ENCODE data around the gene CCL15.
"Not testable (repeated sequence)": the region's sequence is repeated elsewhere in the genome, so short reads cannot be mapped to it uniquely, and the experiment has no call there.

The CCL15 gene

GRCh38 chr17:36015895-36016294, 14.5 kb upstream of the CCL15 start:
- not testable (repeated sequence) for H3K9ac ChIP-seq (ENCODE audit: low read length); H3K4me3 ChIP-seq (ENCODE audit: low read length); DNase-seq (ENCODE audit: low read depth); H3K4me1 ChIP-seq (ENCODE audit: control insufficient read depth, insufficient read depth, low read length); H3K36me3 ChIP-seq (ENCODE audit: control insufficient read depth, insufficient read depth, low read length, severe bottlenecking)
- H3K27me3 ChIP-seq (replicated peaks; ENCODE audit: control insufficient read depth, insufficient read depth, low read length), result peaks cover 46% of the 10 kb centered on the region
- H3K9me3 ChIP-seq (ENCODE audit: control insufficient read depth, low read length), result peaks cover 15% of the 10 kb centered on the region

- Histone ChIP-seq H3K9me3 (ENCODE audit: control insufficient read depth, low read length) (peaks cover 15% of the 10 kb centered on the region), H3K27me3 (replicated peaks; ENCODE audit: control insufficient read depth, insufficient read depth, low read length) (peaks cover 53% of the 10 kb centered on the region), H3K36me3 (ENCODE audit: control insufficient read depth, insufficient read depth, low read length, severe bottlenecking) (no peaks in the 10 kb centered on the region), H3K9ac (ENCODE audit: low read length) (no peak overlapping the region), H3K4me3 (ENCODE audit: low read length) (no peak overlapping the region), H3K4me1 (ENCODE audit: control insufficient read depth, insufficient read depth, low read length) (no peaks in the 10 kb centered on the region)
- no peak for DNase-seq (ENCODE audit: low read depth)
These were observed 13.6 kb upstream of the CCL15 start for GRCh38 chr17:36014946-36015345.

GRCh38 chr17:36011201-36011600, 9.8 kb upstream of the CCL15 start:
- peaks cover 50% of the 10 kb centered on the region for H3K27me3 ChIP-seq (replicated peaks; ENCODE audit: control insufficient read depth, insufficient read depth, low read length)
- no peak overlapping the region for H3K4me3 ChIP-seq (ENCODE audit: low read length)
- H3K4me1 ChIP-seq (ENCODE audit: control insufficient read depth, insufficient read depth, low read length), result no peaks in the 10 kb centered on the region
- DNase-seq (ENCODE audit: low read depth), result no peak
- peaks cover 18% of the 10 kb centered on the region for H3K9me3 ChIP-seq (ENCODE audit: control insufficient read depth, low read length)
- H3K36me3 ChIP-seq (ENCODE audit: control insufficient read depth, insufficient read depth, low read length, severe bottlenecking), result no peaks in the 10 kb centered on the region
- no peak overlapping the region for H3K9ac ChIP-seq (ENCODE audit: low read length)

GRCh38 chr17:36008998-36009665, 7.8 kb upstream of the CCL15 start:
- H3K36me3 ChIP-seq (ENCODE audit: control insufficient read depth, insufficient read depth, low read length, severe bottlenecking), result no peaks in the 10 kb centered on the region
- DNase-seq (ENCODE audit: low read depth), result no peak
- H3K9ac ChIP-seq (ENCODE audit: low read length), result no peak overlapping the region
- no peaks in the 10 kb centered on the region for H3K4me1 ChIP-seq (ENCODE audit: control insufficient read depth, insufficient read depth, low read length)
- H3K9me3 ChIP-seq (ENCODE audit: control insufficient read depth, low read length), result peaks cover 18% of the 10 kb centered on the region
- no peak overlapping the region for H3K4me3 ChIP-seq (ENCODE audit: low read length)
- H3K27me3 ChIP-seq (replicated peaks; ENCODE audit: control insufficient read depth, insufficient read depth, low read length), result peaks cover 60% of the 10 kb centered on the region

GRCh38 chr17:36004594-36005108, 3.3 kb upstream of the CCL15 start:
- DNase-seq (ENCODE audit: low read depth), result no peak
- H3K27me3 ChIP-seq (replicated peaks; ENCODE audit: control insufficient read depth, insufficient read depth, low read length), result peaks cover 43% of the 10 kb centered on the region
- no peak overlapping the region for H3K4me3 ChIP-seq (ENCODE audit: low read length)
- no peaks in the 10 kb centered on the region for H3K36me3 ChIP-seq (ENCODE audit: control insufficient read depth, insufficient read depth, low read length, severe bottlenecking)
- H3K9me3 ChIP-seq (ENCODE audit: control insufficient read depth, low read length), result peaks cover 3% of the 10 kb centered on the region
- H3K4me1 ChIP-seq (ENCODE audit: control insufficient read depth, insufficient read depth, low read length), result no peaks in the 10 kb centered on the region
- no peak overlapping the region for H3K9ac ChIP-seq (ENCODE audit: low read length)

GRCh38 chr17:36002631-36003030, 1.3 kb upstream of the CCL15 start:
- H3K4me3 ChIP-seq (ENCODE audit: low read length), result no peak overlapping the region
- no peaks in the 10 kb centered on the region for H3K36me3 ChIP-seq (ENCODE audit: control insufficient read depth, insufficient read depth, low read length, severe bottlenecking)
- H3K27me3 ChIP-seq (replicated peaks; ENCODE audit: control insufficient read depth, insufficient read depth, low read length), result peaks cover 34% of the 10 kb centered on the region
- H3K4me1 ChIP-seq (ENCODE audit: control insufficient read depth, insufficient read depth, low read length), result no peaks in the 10 kb centered on the region
- H3K9me3 ChIP-seq (ENCODE audit: control insufficient read depth, low read length), result no peaks in the 10 kb centered on the region
- DNase-seq (ENCODE audit: low read depth), result no peak
- no peak overlapping the region for H3K9ac ChIP-seq (ENCODE audit: low read length)

- Histone ChIP-seq H3K9me3 (ENCODE audit: control insufficient read depth, low read length) (no peaks in the 10 kb centered on the region), H3K36me3 (ENCODE audit: control insufficient read depth, insufficient read depth, low read length, severe bottlenecking) (no peaks in the 10 kb centered on the region), H3K4me3 (ENCODE audit: low read length) (no peak overlapping the region), H3K27me3 (replicated peaks; ENCODE audit: control insufficient read depth, insufficient read depth, low read length) (peaks cover 34% of the 10 kb centered on the region), H3K4me1 (ENCODE audit: control insufficient read depth, insufficient read depth, low read length) (no peaks in the 10 kb centered on the region), H3K9ac (ENCODE audit: low read length) (no peak overlapping the region)
- DNase-seq (ENCODE audit: low read depth), result no peak
These were observed 680 bp upstream of the CCL15 start for GRCh38 chr17:36001862-36002603.

- no peaks in the 10 kb centered on the region for H3K4me1 ChIP-seq (ENCODE audit: control insufficient read depth, insufficient read depth, low read length)
- H3K36me3 ChIP-seq (ENCODE audit: control insufficient read depth, insufficient read depth, low read length, severe bottlenecking), result no peaks in the 10 kb centered on the region
- H3K9ac ChIP-seq (ENCODE audit: low read length), result no peak overlapping the region
- DNase-seq (ENCODE audit: low read depth), result no peak
- H3K4me3 ChIP-seq (ENCODE audit: low read length), result no peak overlapping the region
- H3K27me3 ChIP-seq (replicated peaks; ENCODE audit: control insufficient read depth, insufficient read depth, low read length), result peaks cover 27% of the 10 kb centered on the region
- H3K9me3 ChIP-seq (ENCODE audit: control insufficient read depth, low read length), result no peaks in the 10 kb centered on the region
These were observed 632 bp downstream of the CCL15 start for GRCh38 chr17:36000732-36001109.

- Histone ChIP-seq H3K36me3 (ENCODE audit: control insufficient read depth, insufficient read depth, low read length, severe bottlenecking) (no peaks in the 10 kb centered on the region), H3K4me3 (ENCODE audit: low read length) (no peak overlapping the region), H3K27me3 (replicated peaks; ENCODE audit: control insufficient read depth, insufficient read depth, low read length) (peaks cover 17% of the 10 kb centered on the region), H3K4me1 (ENCODE audit: control insufficient read depth, insufficient read depth, low read length) (no peaks in the 10 kb centered on the region), H3K9me3 (ENCODE audit: control insufficient read depth, low read length) (peaks cover 13% of the 10 kb centered on the region), H3K9ac (ENCODE audit: low read length) (no peak overlapping the region)
- no peak for DNase-seq (ENCODE audit: low read depth)
These were observed 2.6 kb downstream of the CCL15 start for GRCh38 chr17:35998756-35999155.

- peaks cover 13% of the 10 kb centered on the region for H3K9me3 ChIP-seq (ENCODE audit: control insufficient read depth, low read length)
- no peaks in the 10 kb centered on the region for H3K4me1 ChIP-seq (ENCODE audit: control insufficient read depth, insufficient read depth, low read length)
- H3K4me3 ChIP-seq (ENCODE audit: low read length), result no peak overlapping the region
- H3K9ac ChIP-seq (ENCODE audit: low read length), result no peak overlapping the region
- DNase-seq (ENCODE audit: low read depth), result no peak
- peaks cover 14% of the 10 kb centered on the region for H3K27me3 ChIP-seq (replicated peaks; ENCODE audit: control insufficient read depth, insufficient read depth, low read length)
- no peaks in the 10 kb centered on the region for H3K36me3 ChIP-seq (ENCODE audit: control insufficient read depth, insufficient read depth, low read length, severe bottlenecking)
These were observed 3.3 kb downstream of the CCL15 start for GRCh38 chr17:35998018-35998545.

- not testable (repeated sequence) for DNase-seq (ENCODE audit: low read depth); H3K36me3 ChIP-seq (ENCODE audit: control insufficient read depth, insufficient read depth, low read length, severe bottlenecking); H3K4me3 ChIP-seq (ENCODE audit: low read length); H3K27me3 ChIP-seq (replicated peaks; ENCODE audit: control insufficient read depth, insufficient read depth, low read length); H3K4me1 ChIP-seq (ENCODE audit: control insufficient read depth, insufficient read depth, low read length); H3K9ac ChIP-seq (ENCODE audit: low read length)
- H3K9me3 ChIP-seq (ENCODE audit: control insufficient read depth, low read length), result peaks cover 13% of the 10 kb centered on the region
These were observed 6.0 kb downstream of the CCL15 start for GRCh38 chr17:35995346-35995745.
